ENCODE measurements around the gene TMTC1.

TMTC1 gene

DNA sequence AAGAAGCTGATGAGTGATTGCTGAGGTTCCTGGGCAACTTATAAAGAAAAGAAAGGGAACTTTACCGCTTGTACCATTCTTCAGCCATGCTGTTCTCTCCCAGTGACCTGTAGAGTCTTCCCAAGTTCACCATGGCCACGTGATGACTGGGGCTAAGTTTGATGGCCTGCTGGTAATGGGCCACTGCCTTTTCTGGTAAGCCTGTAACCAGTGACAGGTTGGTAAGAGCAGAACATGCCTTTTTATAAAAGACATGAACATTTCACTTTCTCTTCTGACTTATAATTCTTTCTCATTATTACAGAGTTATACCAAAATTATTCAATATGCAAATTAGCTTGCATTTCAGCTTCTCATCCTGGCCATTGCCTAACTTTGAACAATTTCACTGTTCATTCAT lies 265.3 kb downstream of the TMTC1 start:
- DNase-seq: no peak

DNA sequence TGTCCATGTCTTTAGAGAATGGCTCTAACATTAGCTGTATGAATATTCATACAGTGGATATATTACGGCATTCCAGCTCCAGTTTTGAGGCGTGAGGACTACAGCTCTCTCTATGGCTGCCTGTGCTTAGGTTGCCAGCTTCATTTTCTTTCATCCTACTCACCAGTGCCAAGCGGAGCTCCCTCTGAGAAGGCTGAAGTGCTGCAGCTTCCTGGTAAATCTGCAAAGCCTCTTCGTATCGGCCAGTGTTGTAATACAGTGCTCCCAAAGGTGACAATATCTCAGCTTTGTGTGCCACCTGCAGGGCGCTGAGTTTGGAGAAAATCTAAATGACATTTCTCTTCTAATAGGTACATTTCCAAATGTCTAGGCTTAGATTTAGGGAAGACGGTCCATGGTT lies 266.5 kb downstream of the TMTC1 start:
- DNase-seq: no peak

DNA sequence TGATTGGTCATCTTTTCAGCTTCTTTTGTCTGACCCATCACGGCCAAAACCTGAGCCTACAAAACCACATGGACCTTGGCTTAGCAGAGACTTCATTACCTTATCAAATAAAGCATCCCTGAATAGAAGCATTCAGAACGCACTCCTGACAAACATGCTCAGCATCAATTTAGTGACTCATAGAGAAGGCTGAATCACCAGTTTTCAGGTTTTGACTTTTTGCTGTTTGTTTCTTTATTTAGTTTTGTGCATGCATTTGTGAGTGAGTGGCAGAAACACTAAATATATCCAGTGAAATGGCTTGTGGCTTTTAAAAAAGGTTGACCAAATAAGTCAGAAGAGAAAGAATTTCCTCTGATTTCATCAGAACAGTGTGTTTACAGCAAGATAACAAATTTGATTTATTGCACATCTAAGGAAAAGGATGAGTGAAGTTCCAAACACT lies 267.3 kb downstream of the TMTC1 start:
- DNase-seq: no peak

DNA sequence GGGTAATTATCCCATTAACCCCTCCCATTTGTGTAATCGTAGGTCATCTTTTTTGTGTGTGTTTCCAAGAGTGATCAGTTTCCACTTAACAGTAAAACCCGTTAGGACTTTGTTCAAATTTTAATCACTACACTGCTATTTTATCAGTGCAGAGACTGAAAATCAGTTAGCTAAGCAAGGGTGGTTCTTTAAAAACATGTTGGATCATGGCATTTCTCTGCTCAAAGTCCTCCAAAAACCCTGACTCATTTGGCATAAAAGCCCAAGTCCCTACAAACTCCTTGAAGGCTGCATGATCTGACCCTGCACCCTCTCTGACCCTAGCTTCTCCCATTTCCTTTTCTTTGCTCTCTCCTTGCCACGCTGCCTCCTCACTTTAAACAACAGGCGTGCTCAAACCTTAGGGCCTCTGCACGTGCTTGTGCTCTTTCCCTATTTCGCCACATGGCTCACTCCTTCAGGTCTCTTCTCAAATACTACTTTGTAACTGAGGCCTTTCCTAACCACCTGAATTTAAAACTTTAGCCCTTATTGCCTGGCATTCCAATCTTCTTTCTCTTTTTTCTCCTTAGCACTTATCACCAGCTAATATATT lies 273.1 kb downstream of the TMTC1 start:
- no peak for DNase-seq

- DNase-seq: no peak
These were observed 274.2 kb downstream of the TMTC1 start for GRCh38 chr12:29509503-29509902.

DNA sequence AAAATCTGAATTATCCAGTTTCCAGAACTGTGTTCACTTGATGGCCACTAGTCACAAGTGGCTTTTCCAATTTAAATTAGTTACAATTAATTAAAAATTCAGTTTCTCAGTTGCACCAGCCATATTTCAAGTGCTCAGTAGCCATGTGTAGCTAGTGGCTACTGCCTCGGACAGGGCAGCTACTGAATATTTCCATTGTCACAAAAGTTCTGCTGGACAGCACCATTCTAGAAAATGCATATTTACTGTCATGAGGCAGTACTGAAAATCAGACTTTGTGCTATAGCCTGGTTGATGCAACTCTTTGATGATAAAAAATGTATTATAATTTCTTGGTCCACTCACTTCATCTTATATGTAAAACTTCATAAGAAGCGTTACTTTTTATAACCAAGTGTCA lies 274.8 kb downstream of the TMTC1 start:
- no peak for DNase-seq

DNA sequence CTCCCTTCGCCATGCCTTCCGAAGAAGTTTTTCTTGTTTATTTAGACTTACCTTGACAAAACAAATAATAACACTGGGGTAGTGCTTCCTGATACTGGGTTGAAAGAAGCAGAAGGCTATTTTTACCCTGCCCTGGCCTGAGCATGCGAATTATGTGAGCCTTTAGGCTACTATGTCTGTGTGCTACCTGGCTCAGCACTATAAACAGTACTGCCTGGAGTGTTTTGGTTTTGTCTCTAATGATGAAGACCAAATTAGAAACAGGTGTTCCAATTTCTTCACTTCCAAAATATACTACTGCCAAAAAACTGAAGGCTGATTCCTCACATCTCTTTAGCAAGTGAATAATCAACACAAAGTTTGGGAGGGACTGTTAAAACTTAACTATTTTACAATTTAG lies 278.6 kb downstream of the TMTC1 start:
- DNase-seq: no peak

- DNase-seq: no peak
These were observed 280.5 kb downstream of the TMTC1 start for GRCh38 chr12:29503283-29503682.

GRCh38 chr12:29499235-29499634 lies 284.5 kb downstream of the TMTC1 start:
- no peak for DNase-seq

DNA sequence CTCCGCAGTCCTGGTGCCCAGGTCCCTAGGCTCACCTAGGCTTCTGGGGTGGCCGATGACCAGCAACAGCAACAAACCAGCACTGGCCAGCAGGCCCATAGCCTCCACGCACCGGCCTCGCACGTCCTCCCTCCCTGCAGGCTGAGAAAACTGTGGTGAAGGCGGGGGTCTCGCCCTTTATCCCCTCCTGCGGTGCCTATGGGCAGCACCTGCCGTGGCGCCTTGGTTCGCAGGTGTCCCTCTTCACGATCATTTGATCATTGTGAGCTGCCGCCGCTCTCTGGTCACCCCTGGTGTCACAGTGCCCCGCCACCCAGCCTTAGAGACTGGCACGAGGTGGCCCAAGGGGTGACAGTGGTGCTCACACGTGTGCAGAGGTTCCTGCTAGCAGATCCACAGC lies 286.2 kb downstream of the TMTC1 start, which contains the start of gene OVCH1:
OVCH1 (minus strand) TSS at position 99 of the 400 bp plus-strand sequence; CDS start at position 99, 0 bp downstream.
- DNase-seq: no peak

DNA sequence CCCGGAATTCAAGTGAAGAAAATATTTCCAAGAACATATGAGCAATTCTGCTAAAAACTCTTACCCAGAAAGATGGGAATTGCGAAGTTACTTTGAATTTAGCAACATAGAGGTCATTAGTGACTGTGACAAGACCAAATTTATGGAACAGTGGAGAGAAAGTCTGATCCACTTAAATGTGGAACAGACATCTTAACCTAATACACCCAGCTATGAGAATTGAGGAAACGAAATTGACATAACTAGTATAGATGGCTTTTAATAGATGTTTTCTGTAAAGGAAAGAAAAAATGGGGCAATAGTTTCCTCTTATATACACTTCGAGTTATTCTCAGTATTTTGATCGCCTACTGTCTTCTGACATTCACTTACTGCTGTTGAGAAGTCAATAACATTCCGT lies 290.9 kb downstream of the TMTC1 start:
- DNase-seq: no peak

GRCh38 chr12:29486972-29487371 lies 296.8 kb downstream of the TMTC1 start:
- no peak for DNase-seq

- DNase-seq: no peak
These were observed 320.5 kb downstream of the TMTC1 start for GRCh38 chr12:29463198-29463597.

DNA sequence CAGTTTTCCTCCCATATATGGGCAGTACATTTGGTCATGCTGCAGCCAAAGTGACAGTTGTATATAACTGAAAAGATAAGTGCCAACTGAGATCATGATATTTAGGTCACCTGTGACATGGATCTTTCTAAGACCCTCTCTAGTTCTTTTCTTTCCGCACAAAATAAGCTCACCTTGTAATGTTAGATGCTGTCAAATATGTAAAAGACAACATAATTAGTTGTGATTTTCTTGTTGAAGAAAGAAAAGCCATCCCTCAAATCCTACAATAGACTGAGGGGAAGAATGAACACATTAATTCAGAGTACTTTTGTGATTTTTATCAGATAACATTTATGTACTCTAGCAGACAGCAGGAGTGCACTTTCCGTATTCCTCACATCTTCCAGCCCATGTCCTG lies 323.7 kb downstream of the TMTC1 start:
- DNase-seq: no peak

DNA sequence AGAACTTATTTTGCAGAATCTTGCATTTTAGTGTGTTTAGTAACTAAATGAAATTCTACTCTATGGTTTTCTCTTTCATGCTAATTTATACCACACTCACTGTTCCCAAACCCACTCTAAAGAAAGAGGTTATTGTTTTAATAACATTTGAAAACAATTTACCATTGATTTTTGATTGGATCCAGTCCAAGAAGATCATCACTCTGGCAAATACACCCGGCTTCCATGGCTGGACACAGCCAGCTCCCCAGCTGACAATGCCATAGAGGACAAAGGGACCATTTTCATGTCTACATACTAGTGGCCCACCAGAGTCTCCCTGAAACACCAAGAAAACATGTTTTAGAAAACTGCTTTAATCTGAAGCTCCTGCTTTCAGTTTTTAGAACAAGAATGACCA lies 328.7 kb downstream of the TMTC1 start:
- no peak for DNase-seq

DNA sequence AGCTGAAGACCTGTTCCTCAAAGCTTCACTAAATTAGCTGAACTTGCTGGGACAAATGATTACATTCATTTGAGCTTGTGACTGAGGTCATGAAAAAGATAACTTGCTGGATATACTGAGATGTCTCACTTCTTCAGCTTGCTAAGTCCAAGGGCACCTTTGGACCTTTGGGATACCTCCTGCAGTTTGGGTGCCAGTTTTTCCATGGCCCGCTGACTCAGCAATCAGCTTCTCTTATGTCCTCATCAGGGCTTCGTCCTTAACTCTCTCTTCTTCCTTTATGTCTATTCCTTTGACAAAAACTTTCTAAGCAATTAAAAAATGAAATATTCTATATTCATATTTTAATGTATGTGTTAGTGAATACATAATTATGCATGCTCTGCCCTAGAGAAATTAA lies 331.9 kb downstream of the TMTC1 start:
- no peak for DNase-seq
